NCI-H774 (cell line): ENCODE measurements around the gene FOXP3.
A peak's percentile ranks its signal among the peaks of the same experiment; 100 is the strongest.

ENCODE experiments used
- DNase-seq: peaks from one replicate; lab custom pipeline; 2025; lab: John Stamatoyannopoulos, UW

FOXP3 gene

DNA sequence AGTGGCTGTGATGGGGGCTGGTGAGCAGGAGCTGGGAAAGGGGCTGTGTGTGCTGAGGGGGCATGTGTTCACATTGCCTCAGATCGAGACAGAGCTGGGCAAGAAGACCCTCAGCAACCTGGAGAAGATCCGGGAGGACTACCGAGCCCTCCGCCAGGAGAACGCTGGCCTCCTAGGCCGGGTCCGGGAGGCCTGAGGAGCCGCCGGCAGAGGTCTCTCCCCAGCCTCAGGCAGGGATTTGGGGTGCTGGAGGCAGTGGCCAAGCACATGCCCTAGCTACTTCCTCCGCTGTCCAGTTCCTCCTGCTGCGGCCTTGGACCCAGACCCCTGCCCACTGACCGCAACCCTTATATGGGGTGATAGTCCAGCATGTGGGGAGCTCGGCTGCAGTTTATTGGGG is 14.4 kb downstream of the FOXP3 start:
- no peak for DNase-seq

DNA sequence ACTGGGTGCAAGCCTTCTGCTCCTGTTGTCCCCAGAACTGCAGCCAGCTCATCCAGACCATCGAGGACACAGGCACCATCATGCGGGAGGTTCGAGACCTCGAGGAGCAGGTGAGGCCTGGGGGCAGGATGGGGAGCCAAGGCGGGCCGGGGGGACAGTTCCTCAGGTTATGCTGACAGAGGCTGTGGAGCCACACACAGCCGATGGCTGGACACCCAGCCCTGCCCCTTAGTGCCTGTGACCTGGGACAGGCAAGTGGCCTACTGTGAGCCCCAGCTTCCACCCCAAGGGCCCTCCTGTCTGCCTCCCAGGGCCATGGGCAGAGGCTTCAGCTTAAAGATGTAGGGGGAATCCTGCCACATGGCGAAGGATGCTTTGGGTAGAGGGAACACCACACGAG is 14.9 kb downstream of the FOXP3 start:
- DNase-seq: no peak

DNA sequence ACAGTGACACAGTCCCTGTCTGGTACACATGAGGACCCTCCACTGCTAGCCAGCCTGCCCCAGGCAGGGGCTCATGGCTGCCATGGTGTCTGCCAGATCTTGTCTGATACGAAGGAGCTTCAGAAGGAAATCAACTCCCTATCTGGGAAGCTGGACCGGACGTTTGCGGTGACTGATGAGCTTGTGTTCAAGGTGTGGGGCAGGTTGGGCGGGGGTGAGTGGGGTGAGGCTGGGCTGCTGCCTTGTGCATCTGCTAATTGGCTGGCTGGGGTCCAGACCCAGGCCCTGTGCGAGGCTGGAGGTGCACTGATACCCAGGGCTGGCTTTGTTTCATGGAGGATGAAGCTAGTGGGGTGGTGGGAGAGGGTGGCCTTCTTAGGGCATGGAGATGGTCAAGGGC is 15.4 kb downstream of the FOXP3 start:
- no peak for DNase-seq

DNA sequence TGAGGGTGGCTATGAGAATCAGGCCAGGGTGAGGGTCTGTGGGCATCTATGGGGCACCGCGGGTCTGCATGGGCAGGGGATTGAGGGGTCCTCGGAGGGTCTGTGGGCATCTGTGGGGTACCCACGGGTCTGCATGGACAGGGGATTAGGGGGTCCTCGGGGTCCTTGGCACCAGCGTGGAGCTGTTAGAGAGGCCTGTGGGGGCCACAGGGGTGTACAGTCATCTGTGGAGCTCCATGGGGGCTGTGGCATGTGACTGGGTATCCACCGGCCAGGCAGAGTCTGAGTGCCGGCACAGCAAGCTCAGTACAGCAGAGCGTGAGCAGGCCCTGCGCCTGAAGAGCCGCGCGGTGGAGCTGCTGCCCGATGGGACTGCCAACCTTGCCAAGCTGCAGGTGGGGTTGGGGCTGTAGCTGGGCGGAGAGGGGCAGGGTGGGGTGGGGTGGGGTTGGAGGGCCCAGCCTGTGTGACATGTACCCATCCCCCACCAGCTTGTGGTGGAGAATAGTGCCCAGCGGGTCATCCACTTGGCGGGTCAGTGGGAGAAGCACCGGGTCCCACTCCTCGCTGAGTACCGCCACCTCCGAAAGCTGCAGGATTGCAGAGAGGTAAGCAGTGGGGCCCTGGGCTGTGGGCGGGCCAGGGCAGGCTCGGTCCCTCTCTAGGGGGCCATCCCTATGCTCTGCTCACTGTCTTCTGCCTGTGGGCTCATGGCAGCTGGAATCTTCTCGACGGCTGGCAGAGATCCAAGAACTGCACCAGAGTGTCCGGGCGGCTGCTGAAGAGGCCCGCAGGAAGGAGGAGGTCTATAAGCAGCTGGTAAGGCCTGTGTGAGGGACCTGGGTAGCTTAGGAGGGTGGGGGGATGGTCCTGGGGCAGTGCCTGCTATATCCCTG is 16.3 kb downstream of the FOXP3 start:
- DNase-seq: no peak

DNA sequence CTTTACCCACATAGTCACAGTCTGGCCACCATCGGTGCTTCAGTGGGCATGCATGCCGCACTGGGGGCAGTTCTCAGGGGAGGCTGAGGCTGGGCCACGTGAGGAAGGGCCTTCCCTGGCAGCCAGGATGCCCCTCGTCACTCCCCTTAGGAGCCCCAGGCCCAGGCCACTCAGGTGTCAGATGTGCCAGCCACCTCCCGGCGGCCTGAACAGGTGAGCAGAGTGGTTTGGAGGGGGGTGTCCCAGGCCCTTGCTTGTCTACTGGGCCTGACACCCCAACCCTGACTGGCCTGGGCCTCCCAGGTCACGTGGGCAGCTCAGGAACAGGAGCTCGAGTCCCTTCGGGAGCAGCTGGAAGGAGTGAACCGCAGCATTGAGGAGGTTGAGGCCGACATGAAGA is 17.2 kb downstream of the FOXP3 start:
- DNase-seq: no peak

DNA sequence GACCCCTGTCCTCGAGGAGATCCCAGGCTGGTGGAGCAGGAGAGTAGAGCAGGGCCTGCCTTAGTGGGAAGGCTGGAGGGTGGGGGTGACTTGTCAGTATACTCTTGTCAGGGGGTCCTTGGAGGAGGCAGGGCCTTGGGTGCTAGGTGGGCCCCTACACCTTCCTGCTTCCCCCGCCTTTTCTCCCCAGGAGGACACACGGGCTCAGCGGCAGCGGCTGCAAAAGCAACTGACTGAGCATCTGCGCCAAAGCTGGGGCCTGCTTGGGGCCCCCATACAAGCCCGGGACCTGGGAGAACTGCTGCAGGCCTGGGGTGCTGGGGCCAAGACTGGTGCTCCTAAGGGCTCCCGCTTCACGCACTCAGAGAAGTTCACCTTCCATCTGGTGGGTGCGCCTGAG is 18.0 kb downstream of the FOXP3 start:
- no peak for DNase-seq

DNA sequence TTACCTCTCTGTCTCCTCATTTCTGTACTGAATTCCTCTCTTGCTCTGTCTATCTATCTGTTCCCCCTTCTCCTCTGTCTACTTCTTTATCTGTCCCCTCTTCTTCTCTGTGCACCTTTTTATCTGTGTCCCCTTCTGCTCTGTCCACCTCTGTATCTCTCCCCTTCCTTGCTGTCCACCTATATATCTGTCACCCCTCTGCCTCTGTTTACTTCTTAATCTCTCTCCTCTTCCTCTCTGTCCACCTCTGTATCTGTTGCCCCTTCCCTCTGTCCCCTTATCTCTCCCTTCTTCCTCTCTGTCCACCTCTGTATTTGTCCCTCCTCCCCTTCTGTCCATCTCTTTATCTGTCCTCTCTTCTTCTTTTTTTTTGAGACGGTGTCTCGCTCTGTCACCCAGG is 20.3 kb downstream of the FOXP3 start:
- DNase-seq: no peak

DNA sequence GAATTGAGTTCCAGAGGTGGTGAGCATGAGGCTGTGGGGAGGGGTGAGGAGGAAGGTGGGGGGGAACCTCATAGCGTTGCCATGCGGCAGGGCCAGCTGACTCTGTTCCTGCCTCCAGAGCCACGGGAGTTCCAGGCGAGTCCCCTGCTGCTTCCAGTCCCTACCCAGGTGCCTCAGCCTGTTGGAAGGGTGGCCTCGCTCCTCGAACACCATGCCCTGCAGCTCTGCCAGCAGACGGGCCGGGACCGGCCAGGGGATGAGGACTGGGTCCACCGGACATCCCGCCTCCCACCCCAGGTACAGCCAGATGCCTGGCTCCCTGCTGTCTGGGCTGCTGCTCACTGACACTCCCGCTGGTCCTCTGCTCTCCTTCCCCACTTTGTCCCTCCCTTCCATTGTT is 21.3 kb downstream of the FOXP3 start:
- DNase-seq: no peak

DNA sequence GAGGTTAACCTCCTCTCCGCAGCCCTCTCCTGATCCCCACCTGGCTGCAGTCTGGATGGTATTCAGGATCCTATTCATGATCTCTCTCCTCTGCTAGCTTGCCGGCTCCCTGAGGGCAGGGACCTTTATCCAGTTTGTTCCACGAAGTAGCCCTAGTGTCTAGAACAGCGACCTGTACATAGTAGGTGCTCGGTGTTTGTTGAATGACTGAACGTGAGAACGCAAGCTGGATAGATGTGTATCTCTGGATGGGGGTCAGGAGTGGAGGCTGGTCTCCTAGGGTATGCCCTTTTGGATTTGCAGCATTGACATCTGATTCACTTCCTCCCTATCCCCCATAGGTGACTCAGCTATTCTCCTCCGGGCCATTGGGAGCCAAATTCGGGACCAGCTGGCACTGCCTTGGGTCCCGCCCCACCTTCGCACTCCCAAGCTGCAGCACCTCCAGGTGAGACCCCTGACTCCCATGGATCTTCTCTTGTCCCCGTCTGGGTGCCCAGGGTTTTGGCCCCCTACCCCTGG is 21.9 kb downstream of the FOXP3 start:
- no peak for DNase-seq

DNA sequence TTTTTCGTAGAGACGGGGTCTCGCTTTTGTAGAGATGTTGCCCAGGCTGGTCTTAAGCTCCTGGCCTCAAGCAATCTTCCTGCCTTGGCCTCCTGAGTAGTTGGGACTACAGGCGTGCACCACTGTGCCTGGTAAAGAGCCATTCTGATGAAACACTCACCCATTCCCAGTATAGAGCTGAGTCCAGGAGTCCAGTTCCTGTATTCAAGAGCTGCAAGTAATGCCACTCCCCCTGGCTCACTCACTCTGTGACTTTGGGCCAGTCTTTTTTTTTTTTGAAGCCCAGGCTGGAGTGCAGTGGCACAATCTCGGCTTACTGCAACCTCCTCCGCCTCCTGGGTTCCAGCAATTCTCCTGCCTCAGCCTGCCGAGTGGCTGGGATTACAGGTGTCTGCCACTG is 25.8 kb downstream of the FOXP3 start:
- no peak for DNase-seq

DNA sequence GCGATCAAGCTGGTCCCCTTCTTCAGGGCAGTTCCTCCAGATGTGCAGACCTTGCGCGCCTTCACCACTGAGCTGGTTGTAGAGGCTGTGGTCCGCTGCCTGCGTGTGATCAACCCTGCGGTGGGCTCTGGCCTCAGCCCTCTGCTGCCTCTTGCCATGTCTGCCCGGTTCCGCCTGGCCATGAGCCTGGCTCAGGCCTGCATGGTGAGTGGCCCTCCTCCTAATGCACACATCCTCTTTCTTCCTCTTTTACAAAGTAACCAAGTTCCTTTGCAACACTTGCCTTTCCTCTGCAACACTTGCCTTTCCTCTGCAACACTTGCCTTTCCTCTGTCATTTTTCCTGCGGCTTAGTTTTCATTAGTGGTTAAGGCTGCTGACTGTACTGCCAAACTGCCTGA is 27.4 kb downstream of the FOXP3 start:
- no peak for DNase-seq

DNA sequence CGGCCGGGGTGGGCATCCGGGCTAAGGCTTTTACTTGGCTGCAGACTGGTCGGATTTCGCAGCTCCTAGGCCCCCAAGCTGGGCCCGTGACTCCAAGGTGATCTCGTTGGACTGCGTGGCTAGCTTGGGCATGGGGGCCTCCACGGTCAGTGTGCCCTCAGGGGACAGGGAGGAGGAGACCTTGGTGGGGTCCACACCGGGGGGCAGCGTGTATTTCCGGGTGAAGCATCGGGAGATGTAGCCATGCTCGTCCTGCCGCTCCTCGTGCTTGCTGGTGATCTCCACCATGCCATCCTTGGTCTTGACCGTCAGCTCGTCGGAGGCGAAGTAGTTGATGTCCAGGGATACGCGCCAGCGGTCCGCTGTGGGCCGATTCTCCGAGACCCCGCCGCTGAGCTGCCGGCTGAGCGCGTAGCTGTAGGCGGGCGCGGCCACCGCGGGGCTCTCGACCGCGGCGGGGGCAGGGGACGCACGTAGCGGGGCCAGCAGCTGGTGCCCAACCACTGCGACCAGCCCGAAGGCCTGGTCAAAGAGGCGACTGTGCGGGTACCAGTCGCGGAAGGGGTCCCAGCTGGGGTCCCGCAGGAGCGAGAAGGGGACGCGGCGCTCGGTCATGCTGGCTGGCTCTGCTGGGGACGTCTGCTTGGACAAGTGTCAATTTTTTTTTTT is 30.5 kb downstream of the FOXP3 start:
- DNase-seq: no peak

DNA sequence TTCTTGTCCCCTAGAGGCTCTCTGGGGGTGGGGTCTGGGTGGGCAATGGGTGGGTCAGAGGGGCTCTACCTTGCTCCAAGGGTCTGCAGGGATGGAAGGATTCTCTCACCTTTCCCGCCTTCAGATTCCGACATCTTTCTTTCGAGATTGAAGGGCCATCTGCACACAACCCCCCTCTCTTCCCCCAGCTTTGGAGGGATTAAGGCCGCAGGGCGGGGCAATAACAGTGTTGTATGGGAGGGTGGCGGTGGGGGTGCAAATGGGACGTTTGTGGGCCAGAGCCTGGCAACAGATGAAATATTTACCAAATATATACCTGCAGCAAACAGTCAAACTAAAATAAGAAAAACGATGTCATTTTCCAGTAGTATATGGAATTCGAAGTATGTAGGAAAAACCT is 31.3 kb downstream of the FOXP3 start, which contains the start of gene CACNA1F:
TSS of gene CACNA1F (minus strand) at position 165 of the 400 bp plus-strand sequence. CDS start at position 134, 31 bp downstream.
- no peak for DNase-seq

DNA sequence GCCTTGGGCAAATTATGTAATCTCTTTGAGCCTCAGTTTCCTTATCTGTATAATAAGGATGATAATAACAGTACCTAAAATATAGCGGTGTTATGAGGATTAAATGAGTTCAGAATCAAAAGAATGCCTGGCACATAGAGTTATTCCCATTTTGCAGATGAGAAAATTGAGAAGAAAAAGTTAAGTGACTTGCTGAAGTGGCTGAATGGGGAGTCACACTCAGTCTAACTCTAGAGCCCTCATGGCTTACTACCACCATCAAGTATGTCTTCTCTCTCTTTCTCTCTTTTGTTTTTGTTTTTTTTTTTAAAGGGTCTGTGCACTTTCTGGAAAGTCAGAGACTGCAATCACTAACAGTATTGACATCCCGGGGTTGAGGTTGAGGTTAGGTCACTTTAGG is 32.0 kb downstream of the FOXP3 start:
- DNase-seq: no peak

DNA sequence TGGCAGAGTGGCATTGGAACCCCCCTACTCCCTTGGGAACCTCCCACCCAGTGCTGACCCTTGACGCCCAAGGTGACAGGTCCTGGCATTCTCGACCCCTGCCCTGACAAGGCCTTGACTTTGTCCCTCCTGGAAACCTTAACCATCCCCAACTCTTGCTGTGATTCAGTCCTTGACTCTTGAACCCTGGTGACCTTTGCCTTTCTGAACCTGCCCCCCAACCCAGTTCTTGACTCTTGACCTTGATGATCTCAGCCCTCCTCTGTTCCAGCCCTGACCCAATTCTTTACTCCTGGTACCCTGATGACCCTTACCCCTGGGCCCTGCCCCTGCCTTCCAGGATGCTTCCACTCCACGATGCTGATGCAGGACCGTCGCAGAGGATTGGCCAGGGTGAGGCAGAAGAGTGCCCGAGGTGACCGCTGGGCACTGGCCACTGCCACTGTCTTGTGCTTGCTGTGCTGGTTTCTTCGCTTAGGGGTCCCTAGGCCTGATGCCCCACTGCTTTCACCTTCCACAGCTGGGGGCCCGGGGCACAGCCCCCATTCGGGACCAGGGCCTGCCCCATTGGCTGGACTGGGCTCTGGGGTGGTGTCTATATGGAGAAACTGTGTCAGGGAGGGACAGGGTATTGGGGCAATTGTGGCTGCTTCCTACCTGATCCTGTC is 33.0 kb downstream of the FOXP3 start:
- DNase-seq: no peak

DNA sequence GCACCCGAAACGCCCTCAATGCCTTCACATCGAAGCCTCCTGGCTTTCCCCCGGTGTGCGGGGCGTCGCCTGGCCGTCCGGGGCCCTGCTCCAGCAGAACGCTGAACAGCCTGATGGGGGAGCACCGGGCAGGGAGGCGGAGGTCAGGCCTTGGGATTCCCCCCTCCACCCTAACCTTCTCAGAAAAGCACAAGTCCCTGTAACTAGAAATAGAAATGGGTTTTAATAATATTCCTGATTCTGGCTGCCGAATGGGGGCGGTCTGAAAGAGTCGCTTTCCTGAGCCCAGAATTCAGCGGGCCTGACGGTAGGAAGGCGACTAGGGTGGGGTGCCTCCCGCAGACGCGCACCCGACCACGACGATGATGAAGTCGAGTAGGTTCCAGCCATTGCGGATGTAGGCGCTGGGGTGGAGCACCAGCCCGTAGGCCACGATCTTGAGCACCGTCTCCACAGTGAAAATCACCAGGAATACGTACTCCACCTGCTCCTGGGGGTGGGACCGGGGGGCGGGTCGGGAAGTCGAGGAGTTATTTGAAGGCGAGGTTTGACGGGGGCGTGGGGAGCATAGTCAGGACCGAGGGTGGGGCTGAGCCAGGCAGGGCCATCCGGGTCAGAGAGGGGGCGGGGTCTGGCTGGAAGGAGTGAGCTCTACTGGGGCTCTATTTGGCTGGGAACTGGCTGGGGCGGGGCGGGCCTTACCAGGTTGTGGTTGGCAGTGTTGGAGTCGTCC is 33.8 kb downstream of the FOXP3 start:
- peak; percentile 53 for DNase-seq

DNA sequence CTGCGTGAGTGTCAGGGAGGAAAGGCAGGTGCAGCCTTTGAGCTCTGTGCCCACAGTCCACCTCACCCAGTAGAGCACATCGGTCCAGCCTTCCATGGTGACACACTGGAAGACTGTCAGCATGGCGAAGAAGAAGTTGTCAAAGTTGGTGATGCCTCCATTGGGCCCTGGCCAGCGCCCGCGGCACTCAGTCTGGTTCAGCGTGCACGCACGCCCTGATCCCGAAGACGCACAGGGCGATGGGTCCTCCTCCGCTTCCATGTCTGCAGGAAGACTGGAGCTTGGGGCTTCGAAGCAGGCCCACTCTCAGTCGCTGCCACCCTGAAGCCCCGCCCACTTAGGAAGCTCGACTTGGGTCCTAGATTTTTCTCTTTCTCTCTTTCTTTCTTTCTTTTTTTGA is 36.3 kb downstream of the FOXP3 start:
- DNase-seq: no peak

DNA sequence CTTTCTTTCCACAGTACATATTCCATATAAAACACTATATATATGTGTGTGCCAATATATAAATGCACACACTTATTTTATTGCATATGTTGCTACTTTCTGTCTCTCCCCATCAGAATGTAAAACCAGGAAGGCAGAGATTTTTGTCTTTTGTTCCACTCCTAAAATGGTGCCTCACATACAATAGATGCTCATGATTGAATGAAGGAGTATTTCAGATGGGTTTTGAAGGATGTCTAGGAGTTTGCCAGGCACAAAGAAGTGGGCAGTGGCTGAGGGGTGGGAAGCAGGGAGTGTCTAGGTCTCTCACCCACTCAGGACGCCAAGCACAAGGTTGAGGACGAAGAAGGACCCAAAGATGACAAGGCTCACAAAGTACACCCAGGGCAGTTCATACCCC is 36.8 kb downstream of the FOXP3 start:
- no peak for DNase-seq

DNA sequence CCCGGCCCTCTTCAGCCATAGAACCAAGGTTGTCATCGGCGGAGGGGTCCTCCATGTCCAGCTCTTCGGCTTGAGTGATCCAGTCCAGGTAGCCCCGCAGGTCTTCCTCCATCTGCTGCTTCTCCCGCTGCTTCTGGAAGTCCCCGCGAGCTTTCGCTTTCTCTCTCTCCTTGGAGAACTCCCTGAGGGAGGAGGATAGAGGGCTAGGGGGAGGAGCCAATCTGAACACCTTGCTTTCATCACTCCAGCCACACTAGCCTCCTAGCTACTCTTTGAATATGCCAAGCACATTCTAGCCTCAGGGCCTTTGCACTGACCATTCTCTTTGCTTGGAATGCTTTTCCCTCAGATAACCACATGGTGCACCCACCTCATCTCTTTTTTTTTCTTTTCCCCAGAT is 37.6 kb downstream of the FOXP3 start:
- DNase-seq: no peak

DNA sequence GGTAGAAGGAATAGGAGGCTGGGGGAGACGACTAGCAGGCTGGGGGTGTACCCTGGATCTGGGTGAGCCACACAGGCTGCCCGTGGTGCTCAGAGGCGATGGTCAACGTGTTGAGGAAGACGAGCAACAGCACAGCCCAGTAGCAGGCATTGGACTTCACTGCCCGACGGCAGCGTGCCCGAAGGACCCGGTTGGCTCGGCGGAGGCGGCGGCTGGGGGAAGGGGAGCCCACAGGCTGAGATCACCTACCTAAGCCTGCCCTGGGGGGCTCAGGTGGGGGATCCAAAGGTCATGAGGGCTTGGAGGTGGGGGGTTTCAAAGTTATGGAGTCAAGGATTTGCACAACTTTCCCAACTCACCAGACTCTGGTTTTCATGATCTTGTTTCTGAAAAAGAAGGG is 38.7 kb downstream of the FOXP3 start:
- DNase-seq: no peak

DNA sequence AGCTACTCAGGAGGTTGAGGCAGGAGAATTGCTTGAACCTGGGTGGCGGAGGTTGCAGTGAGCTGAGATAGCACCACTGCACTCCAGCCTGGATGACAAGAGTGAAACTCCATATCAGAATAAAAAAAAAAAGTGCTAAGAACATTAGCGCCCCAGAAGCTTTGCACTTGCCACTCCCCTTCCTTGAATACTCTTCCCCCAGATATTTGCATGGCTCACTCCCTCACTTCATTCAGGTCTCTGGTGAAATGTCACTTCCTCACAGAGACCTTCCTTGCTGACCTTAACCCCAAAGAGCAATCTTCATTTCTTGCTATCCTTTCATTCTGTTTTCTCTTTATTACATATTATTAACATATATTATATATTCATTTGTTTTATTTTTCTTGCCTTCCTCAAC is 42.6 kb downstream of the FOXP3 start:
- no peak for DNase-seq

DNA sequence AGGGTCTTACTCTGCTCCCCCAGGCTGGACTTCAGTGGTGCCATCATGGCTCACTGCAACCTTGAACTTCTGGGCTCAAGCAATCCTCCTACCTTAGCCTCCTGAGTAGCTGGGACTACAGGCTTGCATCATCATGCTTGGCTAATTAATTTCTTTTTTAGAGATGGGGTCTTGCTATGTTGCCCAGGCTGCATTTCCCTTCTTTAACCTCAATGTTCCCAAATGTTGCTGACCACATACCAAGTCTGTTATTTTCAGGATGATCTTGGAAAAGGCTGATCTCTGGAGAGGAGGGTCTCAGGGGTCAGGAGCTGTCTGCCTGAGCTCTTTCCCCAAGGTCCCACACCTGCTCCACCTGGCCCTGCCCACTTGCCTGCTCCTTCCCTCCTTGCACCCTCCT is 44.4 kb downstream of the FOXP3 start:
- DNase-seq: no peak
